Skin epidermis (tissue), 12 donors: ENCODE data around the gene KCNMA1.

ENCODE experiments used
- H3K27ac ChIP-seq, 21 experiments: fragments of 200-600 bp; sonication (generic) in 11 of 21; one replicate each; pipeline ENCODE4 v1.5.0; 2020; ENCODE audit warnings: mild to moderate bottlenecking in 3 of 21, inconsistent platforms in 2 of 21, moderate library complexity in 2 of 21
- H3K4me3 ChIP-seq, 7 experiments: fragments of 200-600 bp; sonication (generic) in 2 of 7; one replicate each; pipeline ENCODE4 v1.5.0; 2020; ENCODE audit warnings: inconsistent platforms in 2 of 7, mild to moderate bottlenecking in 2 of 7, moderate library complexity in 1 of 7

Gene KCNMA1

DNA sequence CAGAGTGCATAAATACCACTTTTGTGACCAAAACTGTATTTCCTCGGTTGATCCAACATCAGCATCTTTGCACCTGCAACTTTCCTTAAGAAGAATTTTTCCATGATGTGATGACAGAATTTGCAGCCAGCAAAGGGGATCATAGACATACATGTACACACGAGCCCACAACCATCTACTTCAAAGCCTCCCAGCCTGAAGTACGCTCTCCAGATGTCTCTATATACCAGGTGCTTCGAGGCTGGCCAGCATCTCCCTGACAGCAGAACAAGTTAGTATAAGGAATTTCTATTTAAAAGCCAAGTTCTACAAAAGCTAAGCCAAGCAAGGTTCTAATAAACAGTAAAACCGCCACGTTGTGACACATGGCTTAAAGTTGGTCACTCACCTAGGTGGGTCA, 328.5 kb downstream of the KCNMA1 start:
- H3K27ac ChIP-seq = no peak overlapping the region
- H3K4me3 ChIP-seq = no peak overlapping the region

DNA sequence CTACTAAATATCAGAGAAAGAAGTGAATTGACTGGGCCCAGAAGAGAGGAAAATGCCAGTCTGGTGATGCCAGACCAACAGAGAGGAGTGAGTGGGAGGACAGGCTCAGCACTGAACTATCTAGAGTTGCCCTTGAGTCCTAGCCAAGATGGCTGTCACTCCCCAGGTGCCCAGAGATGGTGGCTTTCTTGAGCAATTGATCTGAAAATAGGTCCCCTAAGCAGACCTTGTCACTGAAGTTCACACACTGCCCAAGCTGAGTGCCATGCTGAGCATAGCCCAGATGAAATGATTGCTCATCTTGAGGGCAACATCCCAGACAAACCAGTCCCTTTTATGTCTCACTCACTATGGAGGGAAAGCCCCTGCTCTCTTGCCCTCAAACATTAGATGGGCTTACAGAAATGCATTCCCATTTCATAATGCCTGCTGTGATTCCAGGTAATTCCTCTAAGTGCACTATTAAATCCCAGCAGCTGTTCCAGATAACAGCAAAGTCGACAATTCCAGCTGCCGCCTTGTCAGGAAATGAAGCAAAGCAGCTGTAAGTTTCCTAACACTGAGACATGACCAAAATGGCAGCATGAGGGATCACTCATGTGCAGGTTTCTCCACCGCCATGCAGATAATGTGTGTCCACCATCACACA, 329.4 kb downstream of the KCNMA1 start:
- H3K27ac ChIP-seq = no peak overlapping the region
- H3K4me3 ChIP-seq = no peak overlapping the region

DNA sequence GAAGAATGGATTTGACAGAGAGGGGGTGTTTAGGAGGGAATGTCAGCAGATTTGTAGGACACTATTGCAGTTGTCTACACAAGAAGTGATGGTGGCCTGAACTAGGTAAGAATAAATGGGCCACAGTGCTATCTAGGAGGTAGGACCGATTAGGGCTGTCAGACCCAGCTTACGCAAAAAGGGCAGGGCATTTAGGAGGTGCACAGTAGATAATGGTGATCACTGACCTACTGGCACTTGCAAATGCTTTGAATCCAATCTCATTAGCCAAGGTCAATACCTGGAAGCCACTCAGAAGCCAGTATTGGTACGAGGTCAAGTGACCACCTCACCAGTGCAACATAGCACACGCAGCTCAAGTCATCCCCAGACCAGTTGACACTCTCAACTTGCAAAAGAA, 330.9 kb downstream of the KCNMA1 start:
- Histone ChIP-seq H3K27ac (no peak overlapping the region), H3K4me3 (no peak overlapping the region)

DNA sequence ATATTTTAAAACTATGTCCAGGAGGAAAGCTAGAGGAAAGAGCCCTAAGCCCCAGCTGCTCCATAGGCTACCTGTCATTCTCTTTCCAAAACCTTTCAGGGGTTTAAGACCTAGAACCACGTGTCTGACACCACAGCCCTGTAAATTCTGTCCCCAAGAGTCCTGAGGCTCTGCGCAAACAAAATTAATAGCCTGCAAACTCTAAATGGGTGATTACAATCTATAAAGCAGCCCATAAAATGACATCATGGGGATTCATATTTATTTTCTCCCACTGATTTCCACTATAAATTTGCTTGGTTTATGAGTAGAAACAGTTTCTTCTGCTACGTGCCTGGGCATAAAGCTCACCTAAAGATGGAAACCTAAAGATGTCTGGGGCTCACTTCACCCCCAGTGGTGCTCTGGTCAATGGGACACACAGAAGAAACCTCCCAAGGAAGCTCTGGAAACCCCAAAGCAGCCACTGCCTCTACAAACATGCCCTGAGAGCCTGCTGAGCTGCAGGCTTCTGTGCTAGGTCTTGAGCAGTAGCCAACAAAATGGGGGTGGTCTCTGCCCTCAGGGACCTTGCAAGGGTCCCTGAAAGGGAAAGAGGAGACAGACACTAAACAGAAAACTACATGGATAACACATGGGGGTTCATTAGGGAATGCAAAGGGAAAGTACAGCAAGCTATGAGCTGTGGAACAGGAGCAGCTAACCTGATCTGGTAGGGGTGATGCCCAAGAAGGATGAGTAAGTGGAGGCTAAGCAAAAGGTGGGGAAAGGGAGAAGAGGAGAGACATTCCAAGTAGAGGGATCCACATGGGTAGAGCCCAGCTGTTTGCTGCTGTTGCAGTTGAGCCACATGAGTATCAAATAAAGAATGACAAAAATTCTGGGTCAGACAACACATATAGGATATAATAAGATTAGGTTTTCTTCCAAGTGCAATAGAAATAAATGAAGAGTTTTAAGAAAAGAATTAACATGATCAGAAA, 331.7 kb downstream of the KCNMA1 start:
- H3K27ac ChIP-seq = no peak overlapping the region

DNA sequence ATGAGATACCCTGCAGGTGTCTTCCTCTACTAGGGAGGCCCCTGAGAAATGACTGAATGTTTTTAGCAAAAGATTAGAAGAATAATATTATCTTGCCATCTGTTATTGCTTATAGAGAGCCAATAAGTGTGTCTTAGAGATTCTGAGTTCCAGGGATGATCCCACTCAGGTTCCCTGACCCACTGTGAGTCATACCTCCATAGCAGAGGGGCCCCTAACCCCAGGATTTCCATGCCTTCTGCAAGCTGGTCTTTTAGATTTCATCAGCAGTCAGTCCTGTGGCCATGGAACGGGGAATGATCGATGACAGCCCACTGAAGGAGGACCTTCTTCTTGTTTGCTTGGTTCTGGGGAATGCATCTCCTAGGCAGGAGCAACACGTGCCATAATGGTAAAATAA, 333.4 kb downstream of the KCNMA1 start:
- H3K27ac ChIP-seq = no peak overlapping the region
- no peak overlapping the region for H3K4me3 ChIP-seq

More for the DNA sequence above, 331.7 kb downstream of the KCNMA1 start:
- H3K4me3 ChIP-seq = no peak overlapping the region

DNA sequence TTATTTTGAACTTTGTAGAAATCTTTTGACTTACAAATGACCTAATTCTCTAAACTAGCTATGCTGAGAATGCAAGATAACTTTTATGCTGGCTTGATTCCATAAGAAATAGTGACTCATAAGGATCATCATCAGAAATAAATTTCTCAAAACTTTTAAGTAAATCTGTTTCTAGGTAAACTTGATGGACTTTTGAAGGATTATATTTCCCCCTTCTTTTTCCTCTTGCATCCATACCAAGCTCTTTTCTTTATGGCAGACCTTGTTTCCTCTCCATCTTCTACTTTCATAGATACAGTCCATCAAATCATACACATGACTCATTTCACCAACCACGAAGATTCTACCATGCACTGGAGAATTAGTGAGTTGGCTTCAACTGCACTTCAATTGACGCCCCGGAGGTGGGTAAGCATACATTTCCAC, 336.3 kb downstream of the KCNMA1 start:
- Histone ChIP-seq H3K27ac (no peak overlapping the region), H3K4me3 (no peak overlapping the region)

DNA sequence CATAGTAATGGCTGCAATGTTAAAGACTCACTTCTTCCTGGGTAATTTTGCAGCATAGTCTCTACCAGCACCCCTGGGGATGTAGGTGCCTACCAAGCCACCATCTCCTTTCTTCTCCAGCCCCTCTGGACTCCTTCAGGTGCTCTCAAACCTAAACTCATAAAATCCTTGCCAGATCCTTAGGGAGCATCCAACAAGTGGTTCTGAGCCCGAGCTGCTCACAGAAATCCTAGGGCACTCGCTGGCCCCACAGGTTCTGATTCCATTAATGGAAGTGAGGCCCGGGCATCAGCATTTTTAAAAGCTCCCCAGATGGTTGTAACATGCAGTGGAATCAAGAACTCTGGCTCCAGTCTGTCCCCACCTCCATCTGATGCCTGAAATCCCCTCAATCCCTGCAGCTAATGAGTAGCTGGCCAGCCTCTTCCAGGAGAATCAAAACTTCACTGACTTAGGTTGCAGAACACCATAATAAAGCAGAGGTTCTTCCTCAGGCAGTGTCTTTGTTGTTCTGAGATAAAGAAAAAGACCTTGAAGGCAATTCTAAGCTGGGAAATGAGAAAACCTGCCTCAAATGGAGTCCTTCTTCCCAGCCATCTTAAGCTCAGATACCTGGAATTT, 336.8 kb downstream of the KCNMA1 start:
- H3K27ac ChIP-seq = no peak overlapping the region

DNA sequence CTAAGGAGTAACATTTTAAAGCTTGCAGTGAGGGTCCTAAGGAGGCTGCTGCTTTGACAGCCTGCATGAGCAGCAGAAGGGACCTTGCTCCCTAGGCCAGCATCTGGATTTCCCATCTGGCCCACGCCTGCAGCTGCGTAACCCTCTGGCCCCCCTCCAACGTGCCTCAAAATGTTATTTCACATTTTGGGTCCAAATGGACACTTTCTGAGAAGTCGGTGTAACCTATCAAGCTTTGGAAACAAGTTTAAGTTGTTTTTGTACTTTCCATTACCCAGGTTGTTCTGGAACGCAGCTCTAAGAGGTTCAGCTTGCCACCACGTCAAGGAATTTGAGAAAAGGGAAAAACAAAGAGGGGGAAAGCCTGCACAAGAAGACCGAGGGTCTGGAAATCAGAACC, 338.3 kb downstream of the KCNMA1 start:
- Histone ChIP-seq H3K4me3 (no peak overlapping the region), H3K27ac (no peak overlapping the region)

More for the DNA sequence above, 336.8 kb downstream of the KCNMA1 start:
- no peak overlapping the region for H3K4me3 ChIP-seq

DNA sequence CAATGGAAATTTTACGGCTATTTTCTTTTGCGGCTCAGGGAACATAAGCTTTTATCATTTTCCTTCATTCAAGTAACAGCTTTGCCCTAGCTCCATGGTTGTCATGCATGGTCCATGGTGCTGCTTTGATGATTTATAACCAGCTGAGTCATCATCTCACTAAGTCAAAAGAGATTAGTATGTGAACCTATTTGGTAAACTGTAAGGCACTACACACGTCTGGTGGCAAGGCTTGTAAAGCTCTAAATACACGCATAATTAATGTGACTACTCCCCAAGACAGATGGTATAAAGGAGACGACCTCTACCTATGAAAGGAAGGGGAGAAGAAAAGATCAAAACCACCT, 340.2 kb downstream of the KCNMA1 start:
- no peak overlapping the region for H3K4me3 ChIP-seq
- H3K27ac ChIP-seq = no peak overlapping the region

DNA sequence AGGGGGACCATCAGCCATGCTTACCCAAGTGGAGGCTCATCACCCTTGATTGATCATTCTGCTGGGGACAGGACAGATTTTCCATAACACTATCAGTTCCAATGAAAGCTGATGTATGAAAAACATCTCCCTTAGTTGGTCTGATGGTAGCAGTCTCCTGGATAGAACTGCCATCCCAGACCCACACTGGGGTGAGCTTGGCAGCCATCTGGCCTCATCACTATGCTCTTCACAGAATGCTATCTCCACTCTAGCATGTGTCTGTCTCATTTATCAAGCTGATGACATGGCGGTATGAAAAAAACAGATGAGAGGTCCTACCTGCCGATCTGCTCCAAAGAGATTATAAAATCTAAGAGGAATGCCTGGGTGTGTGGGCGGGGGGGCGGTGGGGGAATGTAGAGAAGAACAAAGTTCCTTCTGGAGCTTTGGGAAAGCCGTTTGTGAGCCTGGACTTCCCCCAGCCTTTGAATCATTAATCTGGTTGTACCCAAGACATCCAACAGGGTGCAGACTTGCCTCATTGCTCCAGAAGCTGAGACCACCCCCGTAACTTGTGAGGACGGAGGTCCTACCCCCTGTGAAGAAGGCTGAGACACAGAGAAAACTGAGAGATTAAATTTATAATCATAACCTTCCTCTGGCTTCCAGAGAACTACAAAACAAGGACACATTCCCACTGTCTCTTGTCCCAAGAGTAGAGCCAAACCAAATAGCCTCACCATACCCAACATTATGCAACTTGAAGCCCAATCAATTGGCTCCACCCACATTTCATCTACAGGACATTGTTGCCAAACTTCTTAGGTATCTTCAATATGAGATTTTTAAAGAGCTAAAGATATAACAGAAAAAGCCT, 340.8 kb downstream of the KCNMA1 start:
- Histone ChIP-seq H3K27ac (no peak overlapping the region), H3K4me3 (no peak overlapping the region)

DNA sequence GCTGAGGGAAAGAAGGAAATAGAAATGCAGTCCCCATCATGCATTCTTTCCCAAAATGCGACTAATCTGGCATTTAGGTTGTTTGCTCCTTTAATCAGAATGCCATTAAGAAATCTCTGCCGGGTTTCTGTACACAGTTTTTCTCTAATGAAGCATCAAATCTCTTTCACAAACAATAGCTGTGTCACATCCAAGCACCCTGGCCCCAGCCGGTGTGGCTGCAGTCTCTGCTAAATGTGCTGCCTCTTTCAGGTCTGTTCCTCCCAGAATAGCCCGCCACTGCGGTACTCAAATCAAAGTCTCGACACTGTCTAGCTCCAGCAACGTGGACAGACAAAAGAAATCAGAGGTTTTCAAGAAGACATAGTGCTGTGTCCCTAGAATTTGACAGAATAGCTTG, 343.8 kb downstream of the KCNMA1 start:
- no peak overlapping the region for H3K27ac ChIP-seq
- no peak overlapping the region for H3K4me3 ChIP-seq

DNA sequence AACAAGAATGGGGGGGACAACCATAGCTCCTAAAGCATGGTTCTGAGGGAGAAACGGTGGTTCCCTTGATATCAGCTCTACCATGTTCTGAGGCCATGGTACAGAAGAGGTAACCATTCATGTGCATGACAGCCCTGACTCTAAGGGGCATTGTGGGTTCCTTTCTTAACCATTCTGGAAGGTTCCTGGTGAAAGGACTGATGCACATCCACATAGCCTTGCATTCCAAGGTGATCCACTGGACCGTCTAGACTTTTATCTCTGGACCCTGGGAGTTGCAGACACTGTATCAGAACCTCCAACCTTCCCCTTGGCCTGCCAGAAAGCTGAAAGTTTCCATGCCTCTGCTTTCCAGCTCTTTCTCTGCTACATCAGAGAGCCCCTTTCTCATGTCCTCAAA, 344.3 kb downstream of the KCNMA1 start:
- no peak overlapping the region for H3K27ac ChIP-seq

DNA sequence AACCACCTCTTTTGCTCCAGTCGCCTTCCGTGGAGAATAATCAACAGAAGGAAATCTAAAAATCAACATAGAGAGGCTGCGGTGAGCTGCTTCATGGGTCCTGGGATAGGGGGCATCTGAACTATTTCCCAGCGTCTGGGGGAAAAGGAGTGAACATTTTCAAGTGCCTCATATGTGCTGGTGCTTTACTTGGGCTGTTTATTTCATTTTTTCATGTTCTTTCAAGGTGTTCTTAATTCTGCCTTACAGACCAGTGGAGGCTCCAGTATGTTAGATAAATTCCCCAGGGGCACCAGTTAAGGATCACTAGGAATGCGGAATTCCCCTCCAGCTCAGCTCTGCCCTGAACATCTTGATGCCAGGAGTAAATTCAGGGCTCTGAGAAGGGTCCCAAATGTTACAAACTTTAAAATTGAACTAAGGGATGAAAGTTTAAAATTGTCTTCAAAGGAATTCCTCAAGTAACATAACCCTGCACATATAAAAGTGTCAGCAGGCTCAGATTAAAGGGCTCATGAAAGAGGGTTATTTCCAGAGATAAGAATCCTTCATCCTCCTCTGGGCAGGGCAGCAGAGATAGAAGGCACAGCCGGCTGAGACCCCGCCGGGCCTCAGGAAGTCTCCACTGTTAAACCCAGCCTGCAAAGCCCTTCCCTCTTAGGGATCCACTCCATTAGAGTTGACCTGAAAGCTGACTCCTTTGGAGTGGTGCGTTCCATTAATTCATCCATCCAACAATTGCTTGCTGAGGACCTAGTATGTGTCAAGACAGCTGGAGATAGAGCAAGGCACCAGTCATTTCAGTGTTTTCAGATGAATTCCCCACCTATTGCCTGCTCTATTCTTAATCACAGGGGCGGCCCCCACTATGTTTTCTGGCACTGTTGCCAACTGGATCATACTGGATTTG, 345.8 kb downstream of the KCNMA1 start:
- H3K27ac ChIP-seq = no peak overlapping the region
- H3K4me3 ChIP-seq = no peak overlapping the region

More for the DNA sequence above, 344.3 kb downstream of the KCNMA1 start:
- no peak overlapping the region for H3K4me3 ChIP-seq

DNA sequence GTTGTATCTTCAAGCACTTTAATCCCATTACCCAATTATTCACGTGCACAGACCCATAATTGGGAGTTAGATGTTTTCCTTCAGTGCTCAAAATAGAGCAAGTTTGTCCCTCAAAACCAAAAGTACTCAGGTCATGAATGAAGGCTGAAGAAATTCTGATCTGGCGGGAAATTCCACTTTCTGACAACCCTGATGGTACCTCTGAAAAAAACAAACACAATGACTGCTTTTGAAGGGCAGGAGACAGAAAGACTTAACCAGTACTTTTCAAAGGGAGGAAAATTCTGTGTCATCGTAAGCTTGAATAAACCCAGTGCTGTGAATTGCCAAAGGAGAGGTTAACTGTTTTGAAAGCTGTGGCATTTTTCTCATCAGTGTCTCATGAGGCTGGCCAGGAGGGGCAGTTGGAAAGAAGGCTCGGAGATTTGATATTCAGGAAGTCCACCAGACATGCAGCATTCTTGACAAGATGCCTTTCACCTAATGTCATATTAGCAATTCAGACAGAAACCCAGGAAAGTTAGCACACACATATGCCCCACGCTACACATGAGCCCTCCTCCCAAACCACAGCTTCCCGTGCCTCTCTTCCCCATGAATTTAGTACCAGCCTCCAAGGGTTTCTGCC, 347.0 kb downstream of the KCNMA1 start:
- H3K4me3 ChIP-seq = no peak overlapping the region
- no peak overlapping the region for H3K27ac ChIP-seq

DNA sequence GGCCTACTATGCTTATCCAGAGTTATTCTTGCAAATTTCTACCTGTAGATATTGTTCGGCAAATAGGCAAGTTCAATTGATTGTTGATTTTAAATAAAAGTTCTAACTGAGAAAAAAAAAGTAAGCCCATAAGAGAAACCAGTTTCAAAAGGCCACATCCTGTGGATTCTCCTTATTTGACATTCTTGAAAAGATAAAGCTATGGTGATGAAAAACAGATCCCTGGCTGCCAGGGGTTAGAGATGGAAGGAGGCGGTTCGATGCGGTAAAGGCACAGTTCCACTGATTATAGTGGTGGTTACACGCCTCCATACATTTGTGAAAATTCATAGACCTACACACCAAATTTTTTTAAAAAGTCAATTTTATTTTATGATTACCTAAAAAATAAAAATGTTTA, 347.8 kb downstream of the KCNMA1 start:
- Histone ChIP-seq H3K4me3 (no peak overlapping the region), H3K27ac (no peak overlapping the region)

DNA sequence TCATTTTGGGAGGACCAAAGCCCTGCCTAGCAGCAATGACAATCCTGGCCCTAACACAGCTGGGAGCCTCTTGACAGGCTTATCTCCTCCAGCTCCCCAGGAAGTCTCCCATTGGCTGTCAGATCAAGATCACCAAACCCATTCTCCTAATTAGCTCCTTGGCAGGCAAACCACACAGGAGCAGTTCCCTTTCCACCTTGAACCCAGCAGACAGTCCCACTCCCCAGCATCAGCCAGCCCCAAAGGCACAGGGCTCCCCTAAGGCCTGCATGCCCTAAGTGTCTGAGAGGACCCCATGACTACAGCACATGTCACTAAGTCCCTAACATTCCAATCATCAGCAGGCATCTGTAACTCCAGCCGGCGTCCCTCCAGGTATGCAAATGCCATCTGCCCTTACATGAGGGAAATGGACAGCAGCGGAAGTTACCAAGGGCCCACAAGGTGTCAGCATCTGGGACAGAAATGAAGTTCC, 348.5 kb downstream of the KCNMA1 start:
- Histone ChIP-seq H3K27ac (no peak overlapping the region), H3K4me3 (no peak overlapping the region)

DNA sequence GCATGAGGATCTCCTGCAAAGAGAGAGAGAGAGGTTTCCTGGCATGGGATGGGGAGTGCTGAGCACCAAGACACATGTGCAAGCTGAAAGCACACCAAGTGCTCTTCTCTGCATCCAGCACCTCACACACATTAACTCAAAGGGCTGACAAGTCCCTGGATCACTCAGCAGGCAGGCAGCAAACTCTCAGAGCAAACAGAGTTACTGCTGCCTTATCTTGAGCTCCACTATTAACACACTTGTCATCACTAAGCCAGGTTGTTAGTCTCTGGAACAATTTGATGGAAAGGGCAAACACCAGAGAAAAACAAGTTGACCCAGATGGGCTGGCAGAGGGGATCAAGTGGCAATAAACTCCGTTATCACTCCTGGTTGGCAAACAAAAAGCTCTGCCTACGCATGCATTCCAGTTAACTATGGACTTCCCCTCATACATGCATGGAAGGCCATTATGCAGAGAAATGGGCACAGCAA, 349.9 kb downstream of the KCNMA1 start:
- H3K4me3 ChIP-seq = no peak overlapping the region
- no peak overlapping the region for H3K27ac ChIP-seq
